ENCODE results near the gene GATAD2A. TPM values are rescaled to one million over a fixed set of nuclear protein-coding genes. Genes with fewer than 3 reads are reported as not detected.

Gene GATAD2A
- total and polyA plus RNA-seq, 9 of the 15 experiments (the other 6 are each of a cell fraction or from before 2014, with no cell fraction given) = 2.4 to 226 (median 44.2) TPM

DNA sequence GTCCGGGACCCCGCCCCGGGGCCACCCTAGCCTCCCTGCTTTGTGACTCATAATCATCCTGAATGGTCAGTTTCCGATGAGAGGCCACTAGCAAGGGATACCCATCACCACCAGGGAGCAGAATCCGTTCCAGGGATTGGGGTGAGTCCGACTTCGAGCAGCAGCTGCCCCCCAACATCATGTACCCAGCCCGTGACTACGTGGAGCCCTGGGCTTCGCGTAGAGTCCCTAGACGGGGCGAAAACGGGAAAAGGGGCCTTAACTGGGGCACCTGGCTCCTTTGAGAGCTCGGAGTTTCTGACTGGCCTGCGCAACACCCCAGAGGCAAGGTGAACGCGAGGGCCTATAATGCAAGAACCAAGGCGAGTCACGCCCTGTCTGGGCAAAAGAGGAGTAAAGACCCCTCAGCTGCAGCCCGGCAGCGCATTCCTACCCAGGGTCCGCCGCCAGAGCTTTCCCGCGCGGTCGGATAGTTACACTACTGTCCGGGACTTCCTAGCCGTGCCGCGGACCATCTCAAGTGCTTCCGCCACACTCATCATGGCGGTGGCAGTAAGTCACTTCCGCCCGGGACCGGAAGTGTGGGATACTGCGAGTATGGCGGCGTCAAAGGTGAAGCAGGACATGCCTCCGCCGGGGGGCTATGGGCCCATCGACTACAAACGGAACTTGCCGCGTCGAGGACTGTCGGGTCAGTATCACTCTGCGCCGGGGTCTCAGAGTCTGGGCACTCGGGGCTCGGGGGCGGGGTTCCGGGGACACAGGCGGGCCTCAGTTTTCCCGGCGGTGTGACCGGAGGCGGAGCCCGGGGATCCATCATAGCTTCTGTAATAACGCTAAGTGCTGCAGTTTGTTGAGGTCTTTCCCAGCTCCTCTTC lies 110.4 kb downstream of the GATAD2A start, which contains the start of gene NDUFA13 (continued):
- TF ChIP-seq ZFX (CRISPR knock-in tag; IDR thresholded peaks at IDR 0.05) = peak; percentile 90
- TF ChIP-seq MIER1 (IDR thresholded peaks at IDR 0.05; ENCODE audit: low read depth) = no peak
- TF ChIP-seq, protein P1, sequence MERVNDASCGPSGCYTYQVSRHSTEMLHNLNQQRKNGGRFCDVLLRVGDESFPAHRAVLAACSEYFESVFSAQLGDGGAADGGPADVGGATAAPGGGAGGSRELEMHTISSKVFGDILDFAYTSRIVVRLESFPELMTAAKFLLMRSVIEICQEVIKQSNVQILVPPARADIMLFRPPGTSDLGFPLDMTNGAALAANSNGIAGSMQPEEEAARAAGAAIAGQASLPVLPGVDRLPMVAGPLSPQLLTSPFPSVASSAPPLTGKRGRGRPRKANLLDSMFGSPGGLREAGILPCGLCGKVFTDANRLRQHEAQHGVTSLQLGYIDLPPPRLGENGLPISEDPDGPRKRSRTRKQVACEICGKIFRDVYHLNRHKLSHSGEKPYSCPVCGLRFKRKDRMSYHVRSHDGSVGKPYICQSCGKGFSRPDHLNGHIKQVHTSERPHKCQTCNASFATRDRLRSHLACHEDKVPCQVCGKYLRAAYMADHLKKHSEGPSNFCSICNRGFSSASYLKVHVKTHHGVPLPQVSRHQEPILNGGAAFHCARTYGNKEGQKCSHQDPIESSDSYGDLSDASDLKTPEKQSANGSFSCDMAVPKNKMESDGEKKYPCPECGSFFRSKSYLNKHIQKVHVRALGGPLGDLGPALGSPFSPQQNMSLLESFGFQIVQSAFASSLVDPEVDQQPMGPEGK (CRISPR knock-in tag; IDR thresholded peaks at IDR 0.05; ENCODE audit: borderline replicate concordance) = no peak
- peak; percentile 92 for TF ChIP-seq POLR2A (conservative IDR thresholded peaks at IDR 0.05)
- TF ChIP-seq ZNF232 (CRISPR knock-in tag; IDR thresholded peaks at IDR 0.05) = no peak
- TF ChIP-seq TAF7 (tag; IDR thresholded peaks at IDR 0.05) = peak; percentile 93
- TF ChIP-seq HDGF (IDR thresholded peaks at IDR 0.05) = no peak
- no peak for TF ChIP-seq EWSR1 (IDR thresholded peaks at IDR 0.05; ENCODE audit: borderline replicate concordance, low read depth, partially characterized antibody)
- TF ChIP-seq CEBPG (CRISPR knock-in tag; IDR thresholded peaks at IDR 0.05) = no peak
- TF ChIP-seq CEBPG (tag; conservative IDR thresholded peaks at IDR 0.05 in 1 of 2, IDR thresholded peaks at IDR 0.05 in 1 of 2) = no peak
- no peak for TF ChIP-seq JUNB (CRISPR knock-in tag; conservative IDR thresholded peaks at IDR 0.05)
- peak; percentile 71; the same call in 1 of the 2 replicates for TF ChIP-seq NCOA1 (IDR thresholded peaks at IDR 0.05; ENCODE audit: low read depth)
- TF ChIP-seq CBX5 (IDR thresholded peaks at IDR 0.05; ENCODE audit: borderline replicate concordance, low read depth) = no peak
- TF ChIP-seq NEUROD1 (IDR thresholded peaks at IDR 0.05; ENCODE audit: borderline replicate concordance, low read depth, low read length, partially characterized antibody) = no peak
- TF ChIP-seq, protein P2, sequence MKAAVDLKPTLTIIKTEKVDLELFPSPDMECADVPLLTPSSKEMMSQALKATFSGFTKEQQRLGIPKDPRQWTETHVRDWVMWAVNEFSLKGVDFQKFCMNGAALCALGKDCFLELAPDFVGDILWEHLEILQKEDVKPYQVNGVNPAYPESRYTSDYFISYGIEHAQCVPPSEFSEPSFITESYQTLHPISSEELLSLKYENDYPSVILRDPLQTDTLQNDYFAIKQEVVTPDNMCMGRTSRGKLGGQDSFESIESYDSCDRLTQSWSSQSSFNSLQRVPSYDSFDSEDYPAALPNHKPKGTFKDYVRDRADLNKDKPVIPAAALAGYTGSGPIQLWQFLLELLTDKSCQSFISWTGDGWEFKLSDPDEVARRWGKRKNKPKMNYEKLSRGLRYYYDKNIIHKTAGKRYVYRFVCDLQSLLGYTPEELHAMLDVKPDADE (conservative IDR thresholded peaks at IDR 0.05; ENCODE audit: control insufficient read depth, low read depth, low read length) = peak; percentile 94
- TF ChIP-seq ZKSCAN1 (IDR thresholded peaks at IDR 0.05; ENCODE audit: low read depth, low read length) = no peak
- TF ChIP-seq PRPF4 (IDR thresholded peaks at IDR 0.05; ENCODE audit: insufficient read depth, low read depth, low read length, poor library complexity, severe bottlenecking) = no peak
- no peak for TF ChIP-seq ZNF583 (CRISPR knock-in tag; IDR thresholded peaks at IDR 0.05)
- no peak for TF ChIP-seq KDM2B (CRISPR knock-in tag; IDR thresholded peaks at IDR 0.05)
- TF ChIP-seq, protein P3, sequence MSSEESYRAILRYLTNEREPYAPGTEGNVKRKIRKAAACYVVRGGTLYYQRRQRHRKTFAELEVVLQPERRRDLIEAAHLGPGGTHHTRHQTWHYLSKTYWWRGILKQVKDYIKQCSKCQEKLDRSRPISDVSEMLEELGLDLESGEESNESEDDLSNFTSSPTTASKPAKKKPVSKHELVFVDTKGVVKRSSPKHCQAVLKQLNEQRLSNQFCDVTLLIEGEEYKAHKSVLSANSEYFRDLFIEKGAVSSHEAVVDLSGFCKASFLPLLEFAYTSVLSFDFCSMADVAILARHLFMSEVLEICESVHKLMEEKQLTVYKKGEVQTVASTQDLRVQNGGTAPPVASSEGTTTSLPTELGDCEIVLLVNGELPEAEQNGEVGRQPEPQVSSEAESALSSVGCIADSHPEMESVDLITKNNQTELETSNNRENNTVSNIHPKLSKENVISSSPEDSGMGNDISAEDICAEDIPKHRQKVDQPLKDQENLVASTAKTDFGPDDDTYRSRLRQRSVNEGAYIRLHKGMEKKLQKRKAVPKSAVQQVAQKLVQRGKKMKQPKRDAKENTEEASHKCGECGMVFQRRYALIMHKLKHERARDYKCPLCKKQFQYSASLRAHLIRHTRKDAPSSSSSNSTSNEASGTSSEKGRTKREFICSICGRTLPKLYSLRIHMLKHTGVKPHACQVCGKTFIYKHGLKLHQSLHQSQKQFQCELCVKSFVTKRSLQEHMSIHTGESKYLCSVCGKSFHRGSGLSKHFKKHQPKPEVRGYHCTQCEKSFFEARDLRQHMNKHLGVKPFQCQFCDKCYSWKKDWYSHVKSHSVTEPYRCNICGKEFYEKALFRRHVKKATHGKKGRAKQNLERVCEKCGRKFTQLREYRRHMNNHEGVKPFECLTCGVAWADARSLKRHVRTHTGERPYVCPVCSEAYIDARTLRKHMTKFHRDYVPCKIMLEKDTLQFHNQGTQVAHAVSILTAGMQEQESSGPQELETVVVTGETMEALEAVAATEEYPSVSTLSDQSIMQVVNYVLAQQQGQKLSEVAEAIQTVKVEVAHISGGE (CRISPR knock-in tag; IDR thresholded peaks at IDR 0.05) = peak; percentile 57 to 96 (median 71); a peak in 5 of 6 replicates
- no peak for TF ChIP-seq CAMTA2 (CRISPR knock-in tag; conservative IDR thresholded peaks at IDR 0.05)
